Measurements from ENCODE around the gene RAB40C. TPM values are rescaled to one million over a fixed set of nuclear protein-coding genes. Genes with fewer than 3 reads are reported as not detected.

Gene RAB40C
- total and polyA plus RNA-seq, 10 of the 15 experiments (the other 5 are each of a cell fraction or from before 2014, with no cell fraction given) = 0.06 to 12.8 (median 4.6) TPM

GRCh38 chr16:654034-654433 is 64.2 kb downstream of the RAB40C start (continued):
- no peak for TF ChIP-seq E4F1 (IDR thresholded peaks at IDR 0.05; ENCODE audit: borderline replicate concordance, partially characterized antibody)

GRCh38 chr16:657487-657886 is 67.6 kb downstream of the RAB40C start:
- Histone ChIP-seq H2AFZ (ENCODE audit: control insufficient read depth, low read depth, low read length) (no peak overlapping the region), H3K79me2 (ENCODE audit: control insufficient read depth, insufficient read depth, low read length) (no peaks in the 10 kb centered on the region), H3K36me3 (ENCODE audit: control insufficient read depth in 2 of 2, insufficient read depth in 2 of 2, low read length in 1 of 2) (peaks cover 0 to 3% of the 10 kb centered on the region in 2 experiments; a peak in 2 of 4 replicates), H3K27ac (ENCODE audit: control insufficient read depth, insufficient read depth) (no peak overlapping the region), H3K4me2 (ENCODE audit: control insufficient read depth, insufficient read depth) (no peak overlapping the region), H3K27me3 (replicated peaks in 1 of 2; ENCODE audit: control insufficient read depth in 2 of 2, insufficient read depth in 2 of 2, low read length in 1 of 2) (no peaks in the 10 kb centered on the region), H3K9ac (ENCODE audit: control insufficient read depth, insufficient read depth, low read length) (no peak overlapping the region), H3K9me3 (replicated peaks; ENCODE audit: control insufficient read depth, insufficient read depth, low read length) (no peaks in the 10 kb centered on the region), H3K4me3 (no peak overlapping the region), H3K4me1 (ENCODE audit: control insufficient read depth, insufficient read depth, low read length) (peaks cover 3% of the 10 kb centered on the region; the same call in 1 of the 2 replicates), H4K20me1 (ENCODE audit: control insufficient read depth, insufficient read depth) (no peaks in the 10 kb centered on the region)
- DNase-seq (ENCODE audit: low read depth, low spot score) = no peak
- TF ChIP-seq ZNF384 (IDR thresholded peaks at IDR 0.05; ENCODE audit: borderline replicate concordance, low read depth, low read length) (no peak), WRNIP1 (IDR thresholded peaks at IDR 0.05; ENCODE audit: borderline replicate concordance, low read depth, low read length) (no peak), STAT3 (IDR thresholded peaks at IDR 0.05; ENCODE audit: low read depth, low read length) (no peak), ATF7 (IDR thresholded peaks at IDR 0.05; ENCODE audit: low read depth) (no peak), RCOR1 (conservative IDR thresholded peaks at IDR 0.05; ENCODE audit: low read depth, low read length) (no peak), ZNF592 (IDR thresholded peaks at IDR 0.05) (no peak), MYB (IDR thresholded peaks at IDR 0.05; ENCODE audit: borderline replicate concordance, low read depth, low read length) (no peak), ZNF217 (IDR thresholded peaks at IDR 0.05) (no peak), NR2C1 (IDR thresholded peaks at IDR 0.05) (no peak), ZSCAN29 (IDR thresholded peaks at IDR 0.05) (no peak)
- WGBS (ENCODE audit: insufficient coverage, insufficient replicate concordance, low lambda C conversion rate, missing lambda C conversion rate) = 98% methylated on average over 20 of the region's 22 CpGs
- SMC1A ChIA-PET (ENCODE audit: uncharacterized antibody, unreplicated experiment) = no interaction called here
- RAD21 ChIA-PET (ENCODE audit: unreplicated experiment) = no interaction called here
- FAIRE-seq = no peak
- in situ Hi-C loops (cut with MboI) (no loop called here), intact Hi-C loops (cut with micrococcal nuclease; ENCODE audit: unreplicated experiment) (no loop called here)
- no TSS peak for BruUV-seq (replicated peaks)
- no peak for ATAC-seq
- POLR2A ChIA-PET = no interaction called here
- CTCF ChIA-PET = no interaction called here
